ENCODE data around the gene TNS3. TPM values are rescaled to one million over a fixed set of nuclear protein-coding genes. Genes with fewer than 3 reads are reported as not detected.

TNS3 gene
- total RNA-seq, 2 experiments from 2014 or later = not detected

GRCh38 chr7:47292832-47293309 is 289.0 kb downstream of the TNS3 start:
- Mint-ChIP-seq H3K4me3 (no peak overlapping the region), H3K9me3 (no peaks in the 10 kb centered on the region), H3K36me3 (ENCODE audit: low read depth) (no peaks in the 10 kb centered on the region), H3K27me3 (peaks cover 4% of the 10 kb centered on the region), H3K27ac (no peak overlapping the region), H3K4me1 (peaks cover 9% of the 10 kb centered on the region)
- DNase-seq = no peak
- ChIA-PET POLR2A (no interaction called here), CTCF (interaction anchor here (0.5 kb wide), 1 partner anchor 363 kb away, joined by 3 read pairs; no protein-coding TSS in a partner anchor)

- DNase-seq = no peak
- ChIA-PET CTCF (interaction anchor here (1.1 kb wide), 1 partner anchor 25 kb away, joined by 4 read pairs; no protein-coding TSS in a partner anchor), POLR2A (no interaction called here)
- no peaks in the 10 kb centered on the region for H3K9me3 Mint-ChIP-seq
- peaks cover 9% of the 10 kb centered on the region for H3K4me1 Mint-ChIP-seq
- H3K27ac Mint-ChIP-seq = no peak overlapping the region
- H3K4me3 Mint-ChIP-seq = no peak overlapping the region
- H3K27me3 Mint-ChIP-seq = peaks cover 4% of the 10 kb centered on the region
- H3K36me3 Mint-ChIP-seq (ENCODE audit: low read depth) = no peaks in the 10 kb centered on the region
Measured at GRCh38 chr7:47291461-47292081, 290.3 kb downstream of the TNS3 start.

- Mint-ChIP-seq H3K4me1 (peaks cover 9% of the 10 kb centered on the region), H3K4me3 (no peak overlapping the region), H3K36me3 (ENCODE audit: low read depth) (no peaks in the 10 kb centered on the region), H3K27me3 (peaks cover 4% of the 10 kb centered on the region), H3K27ac (no peak overlapping the region), H3K9me3 (no peaks in the 10 kb centered on the region)
- POLR2A ChIA-PET = no interaction called here
- CTCF ChIA-PET = no interaction called here
- DNase-seq = no peak
Measured at GRCh38 chr7:47290867-47291266, 291.0 kb downstream of the TNS3 start.

- peaks cover 3% of the 10 kb centered on the region for H3K9me3 Mint-ChIP-seq
- peaks cover 4% of the 10 kb centered on the region for H3K27me3 Mint-ChIP-seq
- peaks cover 9% of the 10 kb centered on the region for H3K4me1 Mint-ChIP-seq
- DNase-seq = no peak
- CTCF ChIA-PET = no interaction called here
- POLR2A ChIA-PET = no interaction called here
- no peak overlapping the region for H3K4me3 Mint-ChIP-seq
- no peak overlapping the region for H3K27ac Mint-ChIP-seq
- no peaks in the 10 kb centered on the region for H3K36me3 Mint-ChIP-seq (ENCODE audit: low read depth)
Measured at GRCh38 chr7:47290466-47290865, 291.4 kb downstream of the TNS3 start.

GRCh38 chr7:47288060-47288459 is 293.9 kb downstream of the TNS3 start:
- peaks cover 4% of the 10 kb centered on the region for H3K27me3 Mint-ChIP-seq
- peaks cover 3% of the 10 kb centered on the region for H3K9me3 Mint-ChIP-seq
- no peak for DNase-seq
- ChIA-PET CTCF (interaction anchor here (1.0 kb wide), 1 partner anchor 169 kb away, joined by 3 read pairs; no protein-coding TSS in a partner anchor), POLR2A (no interaction called here)
- H3K27ac Mint-ChIP-seq = no peak overlapping the region
- no peak overlapping the region for H3K4me3 Mint-ChIP-seq
- peaks cover 9% of the 10 kb centered on the region for H3K4me1 Mint-ChIP-seq
- no peaks in the 10 kb centered on the region for H3K36me3 Mint-ChIP-seq (ENCODE audit: low read depth)

GRCh38 chr7:47285860-47286491 is 295.9 kb downstream of the TNS3 start:
- CTCF ChIA-PET = no interaction called here
- POLR2A ChIA-PET = no interaction called here
- no peak overlapping the region for H3K4me3 Mint-ChIP-seq
- peaks cover 3% of the 10 kb centered on the region for H3K9me3 Mint-ChIP-seq
- H3K27me3 Mint-ChIP-seq = peaks cover 4% of the 10 kb centered on the region
- peaks cover 3% of the 10 kb centered on the region for H3K4me1 Mint-ChIP-seq
- no peaks in the 10 kb centered on the region for H3K36me3 Mint-ChIP-seq (ENCODE audit: low read depth)
- no peak for DNase-seq
- no peak overlapping the region for H3K27ac Mint-ChIP-seq

- peaks cover 4% of the 10 kb centered on the region for H3K27me3 Mint-ChIP-seq
- CTCF ChIA-PET = no interaction called here
- H3K27ac Mint-ChIP-seq = no peak overlapping the region
- no peaks in the 10 kb centered on the region for H3K36me3 Mint-ChIP-seq (ENCODE audit: low read depth)
- no peak for DNase-seq
- POLR2A ChIA-PET = no interaction called here
- H3K9me3 Mint-ChIP-seq = peaks cover 3% of the 10 kb centered on the region
- H3K4me1 Mint-ChIP-seq = no peaks in the 10 kb centered on the region
- no peak overlapping the region for H3K4me3 Mint-ChIP-seq
Measured at GRCh38 chr7:47284691-47285635, 296.9 kb downstream of the TNS3 start.

GRCh38 chr7:47283497-47284131 is 298.3 kb downstream of the TNS3 start:
- Mint-ChIP-seq H3K27me3 (no peaks in the 10 kb centered on the region), H3K27ac (no peak overlapping the region), H3K36me3 (ENCODE audit: low read depth) (no peaks in the 10 kb centered on the region), H3K4me3 (no peak overlapping the region), H3K9me3 (peaks cover 3% of the 10 kb centered on the region), H3K4me1 (no peaks in the 10 kb centered on the region)
- ChIA-PET CTCF (no interaction called here), POLR2A (no interaction called here)
- no peak for DNase-seq

GRCh38 chr7:47282790-47283496 is 299.0 kb downstream of the TNS3 start:
- CTCF ChIA-PET = no interaction called here

GRCh38 chr7:47281966-47282643 is 299.8 kb downstream of the TNS3 start:
- CTCF ChIA-PET = no interaction called here
- Mint-ChIP-seq H3K4me3 (no peak overlapping the region), H3K9me3 (peaks cover 3% of the 10 kb centered on the region), H3K36me3 (ENCODE audit: low read depth) (no peaks in the 10 kb centered on the region), H3K4me1 (no peaks in the 10 kb centered on the region), H3K27ac (no peak overlapping the region), H3K27me3 (no peaks in the 10 kb centered on the region)
- POLR2A ChIA-PET = no interaction called here
- no peak for DNase-seq

More at GRCh38 chr7:47282790-47283496, 299.0 kb downstream of the TNS3 start:
- H3K4me3 Mint-ChIP-seq = no peak overlapping the region
- no peaks in the 10 kb centered on the region for H3K4me1 Mint-ChIP-seq
- H3K27me3 Mint-ChIP-seq = no peaks in the 10 kb centered on the region
- no peaks in the 10 kb centered on the region for H3K36me3 Mint-ChIP-seq (ENCODE audit: low read depth)
- no peak for DNase-seq
- peaks cover 3% of the 10 kb centered on the region for H3K9me3 Mint-ChIP-seq
- H3K27ac Mint-ChIP-seq = no peak overlapping the region
- POLR2A ChIA-PET = no interaction called here

- Mint-ChIP-seq H3K36me3 (ENCODE audit: low read depth) (no peaks in the 10 kb centered on the region), H3K4me1 (no peaks in the 10 kb centered on the region), H3K4me3 (no peak overlapping the region), H3K27ac (no peak overlapping the region), H3K9me3 (peaks cover 3% of the 10 kb centered on the region), H3K27me3 (no peaks in the 10 kb centered on the region)
- POLR2A ChIA-PET = no interaction called here
- no peak for DNase-seq
- CTCF ChIA-PET = interaction anchor here (0.7 kb wide), 1 partner anchor 837 kb away, joined by 3 read pairs; no protein-coding TSS in a partner anchor
Measured at GRCh38 chr7:47281161-47281560, 300.8 kb downstream of the TNS3 start.

GRCh38 chr7:47280114-47280513 is 301.8 kb downstream of the TNS3 start:
- CTCF ChIA-PET = interaction anchor here (0.6 kb wide), 1 partner anchor 1722 kb away, joined by 3 read pairs; no protein-coding TSS in a partner anchor
- DNase-seq = no peak
- no peaks in the 10 kb centered on the region for H3K9me3 Mint-ChIP-seq
- no peaks in the 10 kb centered on the region for H3K27me3 Mint-ChIP-seq
- no peaks in the 10 kb centered on the region for H3K36me3 Mint-ChIP-seq (ENCODE audit: low read depth)
- no peak overlapping the region for H3K27ac Mint-ChIP-seq
- POLR2A ChIA-PET = no interaction called here
- no peak overlapping the region for H3K4me3 Mint-ChIP-seq
- no peaks in the 10 kb centered on the region for H3K4me1 Mint-ChIP-seq

Data from activated CD4-positive, alpha-beta T cell treated with anti-CD3 and anti-CD28 coated beads, Interleukin-2, amount 10 ng/mL, durations not matched to agents 7 days and 5 days (primary cell).